H54 (cell line): Measurements from ENCODE around the gene FABP6.

Source experiments
- DNase-seq: peaks from one replicate; pipeline ENCODE4 v3.0.0; 2011; ENCODE audit warnings: low spot score, mixed read lengths; ENCODE audit not compliant: insufficient read length
- FAIRE-seq: peaks from 3 replicates; lab custom pipeline; 2011; peaks lifted over from hg19 to GRCh38; lab: Jason Lieb, UNC
- POLR2A ChIP-seq: IDR thresholded peaks from 2 replicates; pipeline ENCODE4 v1.6.1; 2011; ENCODE audit warnings: low read depth, mild to moderate bottlenecking, low read length

Gene FABP6

GRCh38 chr5:160260881-160261815 is 31.8 kb downstream of the FABP6 start:
- FAIRE-seq (no peak), DNase-seq (no peak)
- no peak for TF ChIP-seq POLR2A

- DNase-seq (no peak), FAIRE-seq (no peak)
- no peak for TF ChIP-seq POLR2A
Measured at GRCh38 chr5:160262151-160263074, 33.1 kb downstream of the FABP6 start.

- TF ChIP-seq POLR2A: no peak
- DNase-seq (no peak), FAIRE-seq (no peak)
Measured at GRCh38 chr5:160263326-160263855, 34.1 kb downstream of the FABP6 start.

- no peak for FAIRE-seq
- TF ChIP-seq POLR2A: no peak
- no peak for DNase-seq
Measured at GRCh38 chr5:160266044-160266443, 36.7 kb downstream of the FABP6 start.

- no peak for TF ChIP-seq POLR2A
- DNase-seq (no peak), FAIRE-seq (no peak)
Measured at GRCh38 chr5:160266752-160267345, 37.5 kb downstream of the FABP6 start.

- no peak for TF ChIP-seq POLR2A
- DNase-seq: no peak
- FAIRE-seq: no peak
Measured at GRCh38 chr5:160268121-160268520, 38.8 kb downstream of the FABP6 start.

GRCh38 chr5:160269017-160269416 is 39.7 kb downstream of the FABP6 start:
- DNase-seq: peak; percentile 50
- TF ChIP-seq POLR2A: no peak
- no peak for FAIRE-seq

GRCh38 chr5:160270704-160271103 is 41.4 kb downstream of the FABP6 start:
- FAIRE-seq: no peak

GRCh38 chr5:160271396-160271795 is 42.1 kb downstream of the FABP6 start:
- FAIRE-seq (no peak), DNase-seq (no peak)
- no peak for TF ChIP-seq POLR2A

More at GRCh38 chr5:160270704-160271103, 41.4 kb downstream of the FABP6 start:
- DNase-seq: no peak
- TF ChIP-seq POLR2A: no peak

- no peak for TF ChIP-seq POLR2A
- no peak for FAIRE-seq
- no peak for DNase-seq
Measured at GRCh38 chr5:160271836-160272235, 42.5 kb downstream of the FABP6 start.

- no peak for DNase-seq
- TF ChIP-seq POLR2A: no peak
- no peak for FAIRE-seq
Measured at GRCh38 chr5:160272264-160272663, 43.0 kb downstream of the FABP6 start.

- no peak for FAIRE-seq
- no peak for TF ChIP-seq POLR2A
- DNase-seq: no peak
Measured at GRCh38 chr5:160272889-160273288, 43.6 kb downstream of the FABP6 start.

- TF ChIP-seq POLR2A: no peak
- DNase-seq (no peak), FAIRE-seq (no peak)
Measured at GRCh38 chr5:160274483-160274931, 45.2 kb downstream of the FABP6 start.
